Activated CD4-positive, alpha-beta T cell treated with anti-CD3 and anti-CD28 coated beads for 24 hours (primary cell): Measurements from ENCODE around the gene B4GAT1.
"Not testable (repeated sequence)": the region's sequence is repeated elsewhere in the genome, so short reads cannot be mapped to it uniquely, and the experiment has no call there.

Source experiments
- DNase-seq, 2 donors: peaks; one replicate each; pipeline ENCODE4 v3.0.0-alpha.2; 2020; ENCODE audit warnings: low read depth in 2 of 2

Gene B4GAT1

DNA sequence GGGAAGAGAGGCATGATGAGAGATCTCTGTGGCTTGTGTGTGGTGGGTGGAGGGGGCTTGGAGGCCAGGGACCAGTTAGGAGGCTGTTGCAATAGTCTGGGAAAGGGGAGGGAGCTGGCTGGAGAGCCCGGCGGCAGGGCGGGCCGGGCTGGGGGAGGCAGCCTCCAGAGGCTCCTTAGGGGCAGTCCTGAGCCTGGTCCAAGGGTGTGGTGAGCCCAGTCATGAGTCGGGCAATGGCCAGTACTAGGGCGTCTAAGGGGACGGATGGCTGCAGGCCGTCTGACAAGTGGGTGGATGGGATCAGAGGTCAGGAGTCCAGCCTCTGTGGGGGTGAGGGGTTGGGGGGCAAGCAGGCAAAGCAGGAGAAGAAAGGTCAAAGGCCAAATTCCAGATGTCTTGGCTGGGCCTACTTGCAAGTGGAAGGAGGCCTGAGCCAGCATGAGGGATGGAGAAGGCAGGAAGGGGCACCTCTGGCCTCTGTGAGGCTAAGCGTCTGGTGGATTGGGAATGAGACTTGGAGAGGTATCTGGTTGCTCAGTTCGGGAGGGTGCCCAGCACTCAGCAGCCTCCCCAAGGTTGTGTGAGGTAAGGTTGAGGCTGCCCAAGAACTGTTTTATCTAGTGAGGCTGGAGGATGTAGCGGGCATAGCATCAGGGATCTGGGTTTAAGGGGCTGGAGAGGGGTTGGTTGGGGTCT lies 24.5 kb downstream of the B4GAT1 start:
- DNase-seq: no peak

DNA sequence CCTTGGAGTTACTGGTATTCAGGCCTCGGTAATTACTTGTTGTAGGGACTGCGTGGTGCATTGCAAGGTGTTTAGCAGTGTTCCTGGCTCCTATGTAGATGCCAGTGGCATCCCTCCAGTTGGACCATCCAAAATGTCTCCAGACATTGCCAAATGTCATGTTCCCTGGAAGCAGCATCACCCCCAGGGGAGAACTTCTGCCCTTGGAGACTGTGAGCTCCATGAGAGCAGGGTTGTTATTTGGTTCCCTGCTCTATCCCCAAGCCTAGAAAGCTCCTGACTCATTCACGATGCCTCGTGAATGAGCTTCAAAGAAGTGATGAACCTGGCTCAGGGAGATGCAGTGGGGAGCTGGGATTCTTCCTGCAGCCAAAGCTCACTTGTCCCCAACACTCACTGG lies 25.8 kb downstream of the B4GAT1 start:
- no peak for DNase-seq

DNA sequence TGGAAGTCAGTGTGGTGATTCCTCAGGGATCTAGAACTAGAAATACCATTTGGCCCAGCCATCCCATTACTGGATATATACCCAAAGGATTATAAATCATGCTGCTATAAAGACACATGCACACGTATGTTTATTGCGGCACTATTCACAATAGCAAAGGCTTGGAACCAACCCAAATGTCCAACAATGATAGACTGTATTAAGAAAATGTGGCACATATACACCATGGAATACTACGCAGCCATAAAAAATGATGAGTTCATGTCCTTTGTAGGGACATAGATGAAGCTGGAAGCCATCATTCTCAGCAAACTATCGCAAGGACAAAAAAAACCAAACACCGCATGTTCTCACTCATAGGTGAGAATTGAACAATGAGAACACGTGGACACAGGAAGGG lies 26.7 kb downstream of the B4GAT1 start:
- not testable (repeated sequence) for DNase-seq

GRCh38 chr11:66320289-66320688 lies 27.1 kb downstream of the B4GAT1 start:
- not testable (repeated sequence) for DNase-seq

DNA sequence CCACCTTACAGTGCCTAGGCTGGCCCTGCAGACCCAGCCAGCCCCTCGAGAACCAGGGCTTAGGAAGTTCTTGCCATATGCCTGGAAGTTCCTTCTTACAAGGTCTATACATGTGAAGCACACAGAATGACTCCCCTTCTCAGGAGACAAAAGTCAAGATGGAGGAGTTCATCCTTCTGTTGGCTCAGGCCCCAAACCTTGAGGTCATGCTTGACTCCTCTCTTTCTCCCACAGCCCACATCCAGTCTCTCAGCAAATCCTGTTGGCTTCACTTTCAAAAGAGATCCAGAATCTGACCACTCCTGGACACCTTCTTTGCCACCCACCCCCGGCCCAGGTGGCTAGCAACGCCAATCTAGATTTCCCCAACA lies 28.8 kb downstream of the B4GAT1 start:
- no peak for DNase-seq

DNA sequence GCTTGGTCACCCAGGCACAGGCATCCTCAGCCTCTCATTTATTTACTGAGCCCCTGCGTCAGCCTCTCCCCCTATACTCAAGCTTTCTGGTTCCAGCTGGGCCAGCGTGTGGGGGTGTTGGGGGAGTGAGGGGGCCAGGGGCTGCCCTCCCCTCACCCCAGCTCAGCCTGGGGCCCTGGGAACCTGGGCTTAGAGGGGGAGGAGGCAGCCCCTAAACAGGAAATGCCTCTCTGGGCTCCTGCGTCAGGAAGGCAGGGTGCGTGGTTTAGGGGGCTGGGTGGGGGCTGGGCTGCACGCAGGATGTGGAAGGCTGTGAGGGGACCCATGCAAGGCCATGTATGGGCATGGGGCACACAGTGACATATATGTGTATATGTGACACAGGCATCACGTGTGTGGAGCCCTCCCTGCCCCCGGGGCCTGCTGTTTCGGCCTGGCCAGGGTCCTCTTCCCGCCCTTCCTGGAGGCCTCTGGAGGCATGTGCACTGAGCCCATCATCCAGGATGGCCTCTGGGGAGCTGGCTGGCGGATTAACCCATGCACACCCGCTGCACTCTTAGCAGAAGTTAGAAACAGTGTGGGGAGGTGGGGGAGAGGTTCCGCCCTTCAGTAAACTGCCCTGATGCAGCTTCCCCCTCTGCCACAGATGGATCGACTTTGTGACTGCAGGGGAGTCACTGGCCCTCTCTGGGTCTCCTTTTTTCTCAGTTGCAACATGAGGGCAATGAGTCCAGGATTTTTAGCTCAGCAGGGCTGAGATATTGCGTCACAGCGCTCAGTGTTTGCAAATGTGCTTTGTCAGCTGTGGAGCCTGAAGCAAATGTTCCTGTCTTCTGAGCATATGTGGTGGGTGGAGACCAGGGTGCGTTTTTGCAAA lies 29.5 kb downstream of the B4GAT1 start:
- DNase-seq: no peak

DNA sequence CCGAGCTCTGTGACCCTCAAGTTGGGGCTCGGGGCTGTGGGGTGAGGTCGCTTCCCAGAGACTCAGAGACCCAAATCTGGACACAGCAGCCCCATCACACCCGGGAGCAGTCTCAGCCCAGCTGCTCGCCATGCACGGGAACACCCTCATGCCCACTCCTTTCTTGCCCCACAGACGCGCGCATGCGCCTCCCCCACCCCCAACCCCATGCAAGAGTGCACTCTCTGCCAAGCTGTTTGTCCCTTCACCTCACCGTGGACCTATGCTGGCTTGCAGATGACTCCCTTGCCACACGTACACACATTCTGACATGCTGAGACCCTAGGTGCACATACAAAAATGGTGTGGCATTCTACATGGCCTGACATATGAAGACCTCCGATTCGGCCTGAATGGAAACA lies 30.1 kb downstream of the B4GAT1 start:
- no peak for DNase-seq

- DNase-seq: no peak
These were observed 30.6 kb downstream of the B4GAT1 start, which contains the start of gene CD248 for GRCh38 chr11:66316849-66317251. Gene CD248, minus strand, starts transcription at chr11:66317044. Its CDS starts 17 bp downstream, at chr11:66317027.

DNA sequence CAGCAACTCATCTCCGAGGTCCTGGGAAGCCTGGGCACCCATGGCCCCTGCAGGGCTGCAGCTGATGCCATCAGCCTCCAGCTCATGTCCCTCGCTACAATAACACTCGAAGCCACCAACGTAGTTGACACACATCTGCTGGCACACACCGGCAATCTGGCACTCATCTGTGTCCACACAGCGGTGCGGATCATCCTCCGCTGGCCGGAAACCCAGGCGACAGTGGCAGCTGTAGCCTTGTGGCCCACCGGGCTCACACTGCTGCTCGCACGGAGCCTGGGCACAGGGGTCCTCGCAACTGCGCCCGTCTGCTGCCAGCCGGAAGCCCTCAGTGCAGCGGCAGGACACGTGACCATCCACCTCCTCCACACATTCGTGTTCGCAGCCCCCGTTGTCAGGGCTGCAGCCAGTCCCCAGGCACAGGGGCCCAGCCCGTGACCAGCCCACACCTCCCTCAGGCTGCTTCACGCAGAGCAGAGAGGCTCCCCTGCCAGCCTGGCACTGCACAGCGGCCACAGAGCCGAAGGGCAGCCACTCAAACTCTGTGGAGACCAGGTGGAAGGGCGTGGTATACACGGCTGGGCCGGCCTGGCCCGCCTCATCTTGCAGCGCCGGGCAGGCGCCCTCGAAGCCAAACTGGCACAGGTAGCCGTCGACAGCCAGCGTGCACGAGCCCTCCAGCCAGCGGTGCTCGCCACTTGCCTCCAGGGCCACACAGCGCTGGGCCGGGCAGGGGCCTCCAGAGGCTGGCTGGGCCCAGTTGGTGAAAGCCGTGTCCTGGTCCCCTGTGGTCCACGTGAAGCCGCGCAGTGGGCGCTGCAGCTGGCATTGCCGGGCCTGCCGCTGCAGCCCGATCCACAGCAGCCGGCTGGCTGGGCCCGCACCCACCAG lies 31.3 kb downstream of the B4GAT1 start:
- DNase-seq: no peak

DNA sequence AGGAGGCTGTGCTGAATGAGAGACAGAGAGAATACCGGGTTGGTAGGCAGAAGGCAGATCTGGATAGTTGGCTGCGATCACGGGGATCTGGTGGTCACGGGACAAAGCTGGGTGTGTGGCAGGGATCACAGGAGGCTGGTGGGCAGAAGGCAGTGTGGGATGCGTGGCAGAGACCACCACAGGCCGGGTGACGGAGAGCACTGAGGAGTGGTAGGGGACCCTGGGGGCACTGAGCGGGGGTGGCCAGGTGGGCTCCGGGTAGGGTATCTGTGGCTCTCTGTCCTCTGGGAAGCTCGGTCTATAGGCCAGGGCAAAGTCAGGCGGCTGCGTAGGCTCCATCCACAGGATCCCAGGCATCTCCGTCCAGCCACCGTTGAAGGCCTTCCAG lies 31.9 kb downstream of the B4GAT1 start:
- no peak for DNase-seq

DNA sequence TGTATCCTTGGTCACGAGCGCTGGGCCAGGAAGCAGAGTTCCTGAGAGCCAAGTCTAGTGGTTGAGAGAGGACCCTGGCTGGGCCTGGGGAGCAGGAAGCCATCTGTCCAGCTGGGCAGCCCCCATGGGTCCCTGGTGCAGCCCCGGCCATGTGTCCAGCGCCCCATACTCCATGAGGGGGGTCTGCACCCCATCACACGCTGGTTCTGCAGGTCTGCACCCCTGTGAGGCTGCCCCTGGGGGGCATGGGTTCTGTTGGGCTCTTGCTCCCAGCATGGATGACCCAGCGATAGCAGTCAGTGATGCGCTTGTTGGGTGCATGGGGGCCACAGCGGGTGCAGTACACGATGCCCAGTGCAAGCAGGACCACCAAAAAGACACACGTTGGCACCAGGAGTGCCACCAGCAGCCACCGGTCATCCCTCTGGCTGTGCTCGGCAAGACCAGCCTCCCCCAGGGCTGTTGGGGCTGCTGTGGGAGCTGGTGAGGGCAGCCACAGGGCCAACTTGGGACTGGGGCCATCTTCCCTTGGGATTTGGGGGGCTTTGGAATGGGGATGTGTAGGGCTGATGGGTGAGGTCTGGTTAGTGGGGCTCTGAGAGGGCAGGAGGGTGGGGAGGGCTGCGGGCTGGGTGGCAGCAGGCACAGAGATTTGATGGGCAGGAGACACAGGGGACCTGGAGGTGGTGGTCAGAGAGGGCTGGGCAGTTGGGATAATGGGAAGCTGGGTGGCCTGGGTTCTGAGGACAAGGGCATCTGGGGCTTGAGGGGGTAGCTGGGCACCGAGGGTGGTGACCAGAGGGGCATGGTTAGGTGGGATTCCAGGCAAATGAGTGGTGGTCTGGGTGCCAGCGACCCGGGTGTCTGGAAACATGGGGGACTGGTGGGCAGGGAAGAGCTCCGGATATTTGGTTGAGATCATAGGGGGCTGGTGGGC lies 32.6 kb downstream of the B4GAT1 start:
- DNase-seq: no peak

DNA sequence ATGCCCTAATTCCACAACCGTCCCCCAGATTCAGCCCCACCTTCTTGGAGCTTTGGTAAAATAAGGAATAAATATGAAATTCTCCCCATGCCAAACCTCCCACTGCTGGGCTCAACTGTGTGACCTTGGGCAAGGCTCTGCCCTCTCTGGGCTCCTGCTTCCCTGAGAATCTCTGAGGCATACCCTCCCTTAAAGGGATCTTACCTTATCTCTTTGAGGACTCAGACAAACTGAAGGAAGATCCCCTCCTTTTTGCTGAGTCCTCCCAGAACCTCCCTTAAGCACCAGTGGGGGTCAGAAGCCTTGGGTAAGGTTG lies 33.3 kb downstream of the B4GAT1 start:
- no peak for DNase-seq

- no peak for DNase-seq
These were observed 33.9 kb downstream of the B4GAT1 start for GRCh38 chr11:66313321-66314185.

GRCh38 chr11:66312549-66313320 lies 34.7 kb downstream of the B4GAT1 start:
- DNase-seq: peak; percentile 94 to 97

GRCh38 chr11:66311965-66312548 lies 35.4 kb downstream of the B4GAT1 start:
- peak; percentile 85 to 92 for DNase-seq

GRCh38 chr11:66311470-66311964 lies 35.9 kb downstream of the B4GAT1 start:
- no peak for DNase-seq

GRCh38 chr11:66310803-66311440 lies 36.5 kb downstream of the B4GAT1 start:
- DNase-seq: not testable (repeated sequence)

- no peak for DNase-seq
These were observed 37.1 kb downstream of the B4GAT1 start for GRCh38 chr11:66310324-66310723.
